Natural killer cell (primary cell): Measurements from ENCODE around the gene WHAMM. TPM values are rescaled to one million over a fixed set of nuclear protein-coding genes. Genes with fewer than 3 reads are reported as not detected.

ENCODE experiments used
- ATAC-seq, 3 donors: fragments of 150-1000 bp in 2 of 3; fragments of 200-7000 bp in 1 of 3; cut with Tn5 transposase; 1 replicate in 1 of 3; 2 replicates in 2 of 3; pipeline ENCODE4 v1.10.0; 2021; ENCODE audit warnings: mild to moderate bottlenecking in 2 of 3, moderate library complexity in 2 of 3
- DNase-seq, 2 donors: peaks; one replicate each; pipeline versions ENCODE4 v3.0.0 to v3.0.0-alpha.2; 2013 to 2021; ENCODE audit warnings: mixed read lengths in 1 of 2
- H3K27ac ChIP-seq: one replicate; pipeline ENCODE4 v1.5.1; 2013; ENCODE audit warnings: mild to moderate bottlenecking, low read length
- H3K27me3 ChIP-seq: one replicate; pipeline ENCODE4 v1.6.1; 2013; ENCODE audit warnings: low read length; ENCODE audit not compliant: control insufficient read depth, insufficient read depth
- H3K36me3 ChIP-seq: one replicate; pipeline ENCODE4 v1.6.1; 2013; ENCODE audit warnings: low read length; ENCODE audit not compliant: control insufficient read depth, insufficient read depth
- H3K4me1 ChIP-seq: one replicate; pipeline ENCODE4 v1.6.1; 2013; ENCODE audit warnings: low read length; ENCODE audit not compliant: control insufficient read depth, insufficient read depth
- H3K4me3 ChIP-seq: one replicate; pipeline ENCODE4 v1.5.1; 2013; ENCODE audit warnings: low read length
- H3K9me3 ChIP-seq: one replicate; pipeline ENCODE4 v1.6.1; 2013; ENCODE audit warnings: low read length; ENCODE audit not compliant: control insufficient read depth, insufficient read depth
- H3K27ac Mint-ChIP-seq, 2 donors: one replicate each; pipeline ENCODE4 v1.8.0; 2022; ENCODE audit warnings: mild to moderate bottlenecking in 2 of 2, mixed read lengths in 2 of 2, moderate library complexity in 1 of 2
- H3K27me3 Mint-ChIP-seq, 2 donors: one replicate each; pipeline ENCODE4 v1.8.0; 2022; ENCODE audit warnings: low read depth in 2 of 2, mixed read lengths in 2 of 2
- H3K36me3 Mint-ChIP-seq: one replicate; pipeline ENCODE4 v1.8.0; 2022; ENCODE audit warnings: mixed read lengths
- H3K4me1 Mint-ChIP-seq, 2 donors: one replicate each; pipeline ENCODE4 v1.8.0; 2022; ENCODE audit warnings: mixed read lengths in 2 of 2
- H3K4me3 Mint-ChIP-seq: one replicate; pipeline ENCODE4 v1.8.0; 2022; ENCODE audit warnings: mild to moderate bottlenecking, moderate library complexity, mixed read lengths
- H3K9me3 Mint-ChIP-seq, 2 donors: one replicate each; pipeline ENCODE4 v1.8.0; 2022; ENCODE audit warnings: mixed read lengths in 2 of 2
- WGBS: methylation state at CpG from one replicate; pipeline ENCODE4 v1.1.7; 2013; ENCODE audit warnings: missing lambda C conversion rate; ENCODE audit not compliant: insufficient coverage; 5-methylcytosine and 5-hydroxymethylcytosine counted together
- intact Hi-C: fragments of 100-400 bp; cut with micrococcal nuclease; formaldehyde crosslinking; loops from one replicate; pipeline ENCODE4 v1.14.2; 2022
- total RNA-seq, 4 donors: library from RNA; stranded (reverse); fragments of 120-200 nt in 1 of 4; gene quantifications; one replicate each; pipeline versions ENCODE4 v1.2.3 to v1.2.4, GENCODE V29; 2013 to 2022
- TF ChIP-seq, protein P1 (sequence below): fragments of 200-600 bp; IDR thresholded peaks from one replicate; pipeline ENCODE4 v1.8.0; 2022; ENCODE audit warnings: antibody characterized with exemption

WHAMM gene
- total RNA-seq, 3 donors from 2014 or later (not counting 1 experiment from before 2014, with no cell fraction given): 48.5 to 78.0 (median 67.6) TPM

DNA sequence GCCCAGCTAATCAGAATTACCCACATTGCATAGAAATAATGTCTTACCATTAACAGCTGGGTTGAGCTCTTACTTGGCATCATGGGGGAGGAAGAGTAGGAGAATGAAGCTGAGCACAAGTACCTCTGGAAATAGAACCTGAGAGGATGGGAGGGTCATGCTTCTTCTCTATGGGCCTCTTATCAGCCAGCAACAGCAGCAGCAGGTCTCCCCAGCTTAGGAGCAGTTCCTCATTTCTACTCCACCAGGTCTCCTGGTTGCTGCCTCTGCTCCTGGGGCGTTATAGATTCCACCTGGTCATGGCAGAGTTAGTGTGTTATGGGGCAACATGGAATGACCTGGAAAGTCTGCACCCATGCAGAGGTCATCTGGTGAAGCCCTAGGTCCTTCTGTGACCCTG is 6.9 kb upstream of the WHAMM start:
- Histone ChIP-seq H3K27ac (no peak overlapping the region), H3K4me3 (no peak overlapping the region), H3K36me3 (no peaks in the 10 kb centered on the region), H3K9me3 (no peaks in the 10 kb centered on the region), H3K4me1 (peaks cover 2% of the 10 kb centered on the region), H3K27me3 (no peaks in the 10 kb centered on the region)
- ATAC-seq (no peak), DNase-seq (no peak)
- TF ChIP-seq, protein P1, sequence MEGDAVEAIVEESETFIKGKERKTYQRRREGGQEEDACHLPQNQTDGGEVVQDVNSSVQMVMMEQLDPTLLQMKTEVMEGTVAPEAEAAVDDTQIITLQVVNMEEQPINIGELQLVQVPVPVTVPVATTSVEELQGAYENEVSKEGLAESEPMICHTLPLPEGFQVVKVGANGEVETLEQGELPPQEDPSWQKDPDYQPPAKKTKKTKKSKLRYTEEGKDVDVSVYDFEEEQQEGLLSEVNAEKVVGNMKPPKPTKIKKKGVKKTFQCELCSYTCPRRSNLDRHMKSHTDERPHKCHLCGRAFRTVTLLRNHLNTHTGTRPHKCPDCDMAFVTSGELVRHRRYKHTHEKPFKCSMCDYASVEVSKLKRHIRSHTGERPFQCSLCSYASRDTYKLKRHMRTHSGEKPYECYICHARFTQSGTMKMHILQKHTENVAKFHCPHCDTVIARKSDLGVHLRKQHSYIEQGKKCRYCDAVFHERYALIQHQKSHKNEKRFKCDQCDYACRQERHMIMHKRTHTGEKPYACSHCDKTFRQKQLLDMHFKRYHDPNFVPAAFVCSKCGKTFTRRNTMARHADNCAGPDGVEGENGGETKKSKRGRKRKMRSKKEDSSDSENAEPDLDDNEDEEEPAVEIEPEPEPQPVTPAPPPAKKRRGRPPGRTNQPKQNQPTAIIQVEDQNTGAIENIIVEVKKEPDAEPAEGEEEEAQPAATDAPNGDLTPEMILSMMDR: no peak
- WGBS: no CpG with 5 or more reads among the region's 1 CpG
- H3K27ac Mint-ChIP-seq: no peak overlapping the region
- no peaks in the 10 kb centered on the region for H3K9me3 Mint-ChIP-seq
- H3K36me3 Mint-ChIP-seq: no peaks in the 10 kb centered on the region
- intact Hi-C loops: no loop called here
- H3K4me3 Mint-ChIP-seq: no peak overlapping the region
- H3K27me3 Mint-ChIP-seq: peaks cover 19% of the 10 kb centered on the region in 2 donors
- H3K4me1 Mint-ChIP-seq: peaks cover 0 to 5% of the 10 kb centered on the region in 2 donors

DNA sequence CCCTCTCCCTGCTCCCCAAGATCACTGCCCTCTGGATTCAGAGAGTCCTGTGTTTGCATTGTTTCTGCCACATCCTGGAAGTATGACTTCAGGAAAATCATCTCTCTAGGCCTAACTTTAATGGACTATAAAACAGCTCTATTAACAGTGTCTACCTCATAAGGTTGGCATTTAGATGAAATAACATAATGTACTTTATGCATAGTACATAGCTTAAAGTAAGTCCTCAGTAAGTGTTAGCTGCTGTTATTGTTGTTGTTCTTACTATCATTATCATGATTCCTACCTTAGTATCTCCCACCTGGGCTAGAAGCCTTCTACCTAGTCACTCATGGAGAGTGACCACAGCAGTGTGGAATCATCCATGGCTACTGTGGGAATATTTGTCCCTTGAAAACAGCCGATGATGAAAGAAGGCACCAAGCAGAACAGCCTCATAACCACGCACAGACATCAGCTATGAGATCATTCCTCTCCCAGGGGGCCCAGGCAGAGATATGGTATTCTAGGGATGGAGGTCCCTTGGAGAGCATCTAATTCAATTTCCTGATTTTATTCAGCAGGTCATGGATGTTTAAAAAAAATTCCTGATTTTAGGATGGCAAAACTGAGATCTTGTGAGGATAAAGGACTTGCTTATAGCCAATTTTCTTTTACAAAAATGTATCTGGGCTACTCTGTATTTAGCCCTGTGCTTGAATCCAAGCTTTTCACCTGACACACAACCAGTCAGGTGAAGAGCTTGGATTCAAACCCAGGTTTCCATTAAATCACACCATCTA is 5.4 kb upstream of the WHAMM start:
- ATAC-seq (no peak), DNase-seq (no peak)
- no peaks in the 10 kb centered on the region for H3K9me3 Mint-ChIP-seq
- Histone ChIP-seq H3K27ac (no peak overlapping the region), H3K4me1 (peaks cover 8% of the 10 kb centered on the region), H3K4me3 (no peak overlapping the region), H3K27me3 (no peaks in the 10 kb centered on the region), H3K9me3 (no peaks in the 10 kb centered on the region), H3K36me3 (no peaks in the 10 kb centered on the region)
- peaks cover 3 to 11% of the 10 kb centered on the region in 2 donors for H3K4me1 Mint-ChIP-seq
- TF ChIP-seq, protein P1: no peak
- no CpG with 5 or more reads among the region's 2 CpGs for WGBS
- H3K27me3 Mint-ChIP-seq: peaks cover 18 to 19% of the 10 kb centered on the region in 2 donors
- no peak overlapping the region for H3K4me3 Mint-ChIP-seq
- intact Hi-C loops: no loop called here
- H3K36me3 Mint-ChIP-seq: no peaks in the 10 kb centered on the region
- H3K27ac Mint-ChIP-seq: no peak overlapping the region

DNA sequence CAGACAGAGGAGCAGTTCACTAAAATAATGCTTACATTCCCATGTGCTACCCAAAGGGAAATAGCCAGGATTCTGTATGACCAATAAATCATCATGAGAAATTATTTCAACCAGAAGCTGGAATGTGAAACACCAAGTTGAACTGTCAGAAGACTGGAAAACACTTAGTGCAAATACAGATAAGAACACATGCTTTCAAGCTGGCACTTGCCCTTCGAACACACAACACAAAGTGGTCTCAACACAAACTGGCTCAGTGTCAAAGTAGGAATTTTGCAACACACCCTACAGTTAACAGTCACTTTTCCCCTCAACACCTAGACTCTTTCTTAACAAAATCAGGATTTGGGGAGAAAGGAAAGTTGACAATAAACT is 4.9 kb upstream of the WHAMM start:
- 88% methylated on average over 1 of the region's 1 CpG for WGBS
- no peaks in the 10 kb centered on the region for H3K27me3 ChIP-seq
- Mint-ChIP-seq H3K4me1 (peaks cover 8 to 16% of the 10 kb centered on the region in 2 donors), H3K36me3 (no peaks in the 10 kb centered on the region), H3K9me3 (no peaks in the 10 kb centered on the region), H3K4me3 (no peak overlapping the region), H3K27me3 (peaks cover 12 to 13% of the 10 kb centered on the region in 2 donors), H3K27ac (no peak overlapping the region)
- H3K27ac ChIP-seq: no peak overlapping the region
- no peak for ATAC-seq
- no peaks in the 10 kb centered on the region for H3K9me3 ChIP-seq
- H3K4me3 ChIP-seq: no peak overlapping the region
- H3K4me1 ChIP-seq: peaks cover 10% of the 10 kb centered on the region
- H3K36me3 ChIP-seq: no peaks in the 10 kb centered on the region
- no peak for DNase-seq
- intact Hi-C loops: no loop called here
- TF ChIP-seq, protein P1: no peak
